Stimulated activated CD8-positive, alpha-beta memory T cell treated with anti-CD3 and anti-CD28 coated beads, Interleukin-4, amount 100 ng/mL, for 4 hours (primary cell): ENCODE results near the gene MYO1F.
A peak's percentile ranks its signal among the peaks of the same experiment; 100 is the strongest.
"Not testable (repeated sequence)": the region's sequence is repeated elsewhere in the genome, so short reads cannot be mapped to it uniquely, and the experiment has no call there.

Experiments used
- DNase-seq, 2 donors: peaks; one replicate each; pipeline ENCODE4 v3.0.0-alpha.2; 2020; ENCODE audit warnings: low read depth in 2 of 2, low spot score in 1 of 2

Gene MYO1F

GRCh38 chr19:8600816-8601215 is 23.6 kb upstream of the MYO1F start:
- no peak for DNase-seq

- DNase-seq, result no peak
Measured at GRCh38 chr19:8600064-8600463, 22.8 kb upstream of the MYO1F start.

DNA sequence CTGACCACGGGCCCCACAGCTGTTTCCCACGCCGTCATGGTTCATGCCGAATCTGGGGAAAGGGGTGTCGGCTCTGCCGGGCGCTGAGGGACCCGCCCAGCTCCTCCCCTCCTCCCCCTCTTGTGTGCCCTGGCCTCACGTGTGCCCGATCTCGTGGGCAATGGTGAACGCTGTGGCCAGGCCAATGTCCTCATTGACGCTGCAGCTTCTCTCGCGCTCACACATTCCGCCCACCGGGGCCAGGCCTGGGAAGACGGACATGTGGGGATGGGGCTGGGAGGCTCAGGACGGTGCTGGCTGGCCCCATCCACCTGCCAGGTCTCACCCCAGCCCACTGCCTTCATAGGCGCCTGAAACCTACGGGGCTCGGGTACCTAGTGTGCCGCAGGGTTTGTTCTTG is 18.9 kb upstream of the MYO1F start:
- DNase-seq, result no peak

DNA sequence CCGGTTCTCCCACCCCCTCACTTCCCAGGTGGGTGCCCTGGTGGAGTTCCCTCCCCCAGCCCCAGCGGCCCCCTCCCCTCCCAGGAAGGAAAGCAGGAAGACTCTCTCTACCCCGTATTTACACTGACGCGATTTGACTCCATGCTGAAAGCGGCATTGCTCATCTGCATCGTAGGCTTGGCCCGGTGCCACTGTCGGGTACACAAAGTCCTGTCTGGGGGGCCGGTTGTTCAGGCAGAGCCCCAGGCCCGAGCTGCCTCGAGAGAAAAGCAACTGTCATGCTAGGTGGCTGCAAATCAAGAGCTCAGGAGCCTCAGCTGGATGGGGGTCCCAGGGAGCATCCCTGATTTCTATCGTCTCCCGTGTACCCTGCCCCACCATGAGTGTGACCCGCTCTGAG is 18.4 kb upstream of the MYO1F start:
- DNase-seq, result no peak

DNA sequence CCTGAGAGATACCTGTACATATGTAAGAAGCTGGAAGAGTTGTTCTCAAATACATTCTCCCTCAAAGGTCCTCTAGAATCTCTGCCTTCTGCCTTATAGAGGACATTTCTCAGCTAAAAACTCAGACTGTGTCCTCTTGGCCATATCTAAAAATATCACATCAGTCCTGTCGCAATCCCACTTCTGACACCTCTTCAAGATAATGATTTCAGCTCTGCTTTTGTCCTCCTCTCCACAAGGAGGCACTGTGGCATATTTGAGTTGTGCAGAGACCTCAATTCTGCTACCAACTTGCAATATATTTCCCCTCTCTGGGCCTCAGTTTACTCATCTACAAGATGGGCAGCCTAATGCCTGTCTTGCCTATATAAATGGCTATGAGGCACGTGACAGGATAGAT is 16.7 kb upstream of the MYO1F start:
- no peak for DNase-seq

DNA sequence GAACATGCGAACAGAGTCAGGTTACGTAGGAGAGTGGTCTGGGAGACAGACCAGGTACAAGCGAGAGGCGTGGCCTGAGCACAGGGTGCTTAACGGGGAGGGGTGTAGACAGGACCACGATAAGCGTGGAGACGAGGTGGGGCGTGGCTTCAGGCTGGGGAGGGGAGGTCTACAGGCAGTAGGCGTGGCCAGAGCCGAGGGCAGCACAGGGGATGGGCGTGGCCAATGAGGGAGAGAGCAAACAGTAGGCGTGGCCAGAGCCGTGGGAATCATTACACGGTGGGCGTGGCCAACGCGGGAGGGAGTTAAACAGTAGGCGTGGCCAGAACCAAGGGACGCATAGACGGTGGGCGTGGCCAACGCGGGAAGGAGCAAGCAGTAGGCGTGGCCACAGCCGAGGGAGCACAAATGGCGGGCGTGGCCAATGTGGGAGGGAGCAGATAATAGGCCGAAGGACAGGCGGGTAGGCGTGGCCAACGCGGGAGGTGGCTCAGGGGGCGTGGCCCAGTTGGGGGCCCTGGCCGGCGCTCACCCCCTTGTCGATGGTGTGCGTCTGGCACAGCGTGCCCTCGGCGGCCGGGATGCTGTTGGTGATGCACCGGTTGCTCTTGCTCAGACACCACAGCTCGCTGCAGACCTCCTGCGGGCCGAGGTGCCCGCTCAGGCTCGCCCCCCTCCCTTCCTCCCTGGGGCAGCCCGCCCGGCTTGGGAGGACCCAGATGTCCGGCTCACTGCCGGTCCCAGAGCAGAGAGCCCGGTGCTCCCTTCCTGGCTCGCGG is 15.2 kb upstream of the MYO1F start:
- peak; percentile 84 to 93 for DNase-seq

GRCh38 chr19:8589177-8589714 is 12.0 kb upstream of the MYO1F start:
- no peak for DNase-seq

GRCh38 chr19:8585894-8586750 is 8.9 kb upstream of the MYO1F start:
- peak in 1 of 2 donors; percentile 32 for DNase-seq

- DNase-seq, result no peak
Measured at GRCh38 chr19:8584965-8585893, 8.0 kb upstream of the MYO1F start.

DNA sequence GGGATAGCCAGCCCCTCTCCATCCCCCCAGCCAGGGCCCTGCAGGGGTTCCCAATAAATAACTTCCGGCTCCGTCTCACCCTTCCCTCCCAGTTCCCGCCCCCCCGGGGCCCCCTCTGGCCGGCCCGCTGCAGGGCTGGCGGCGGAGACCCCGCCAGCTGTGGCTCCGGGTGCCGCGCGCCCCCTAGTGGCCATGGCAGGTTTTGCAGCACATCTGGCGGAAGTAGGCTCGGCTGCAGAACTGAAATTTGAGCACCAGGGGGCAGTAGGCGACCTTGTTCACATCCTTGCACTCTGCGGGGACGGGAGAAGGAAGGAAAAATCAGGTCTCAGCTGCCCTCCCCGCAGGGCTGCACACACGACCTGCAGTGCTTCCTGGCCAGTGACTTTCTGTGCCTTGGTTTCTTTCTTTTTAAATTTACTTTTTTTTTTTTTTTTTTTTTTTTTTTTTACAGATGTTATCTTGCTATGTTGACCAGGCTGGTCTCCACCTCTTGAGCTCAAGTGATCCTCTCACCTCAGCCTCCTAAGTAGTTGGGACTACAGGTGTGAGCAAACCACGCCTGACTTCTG is 3.6 kb upstream of the MYO1F start:
- peak; percentile 54 to 78 for DNase-seq

GRCh38 chr19:8578642-8579265 is 1.5 kb upstream of the MYO1F start:
- peak; percentile 59 to 88 for DNase-seq

DNA sequence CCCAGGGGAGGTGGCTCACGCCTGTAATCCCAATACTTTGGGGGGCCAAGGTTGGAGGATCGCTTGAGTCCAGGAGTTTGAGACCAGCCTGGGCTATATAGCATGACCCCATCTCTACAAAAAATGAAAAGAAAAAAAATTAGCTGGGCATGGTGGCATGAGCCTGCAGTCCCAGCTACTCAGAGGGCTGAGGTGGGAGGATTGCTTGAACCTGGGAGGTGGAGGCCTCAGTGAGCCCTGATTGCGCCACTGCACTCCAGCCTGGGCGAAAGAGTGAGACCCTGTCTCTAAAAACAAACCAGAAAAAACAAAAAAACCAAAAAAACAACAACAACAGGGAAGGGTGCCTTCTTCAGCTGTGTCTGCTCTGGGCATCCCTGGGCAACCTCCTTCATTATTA is 499 bp upstream of the MYO1F start:
- DNase-seq, result no peak

DNA sequence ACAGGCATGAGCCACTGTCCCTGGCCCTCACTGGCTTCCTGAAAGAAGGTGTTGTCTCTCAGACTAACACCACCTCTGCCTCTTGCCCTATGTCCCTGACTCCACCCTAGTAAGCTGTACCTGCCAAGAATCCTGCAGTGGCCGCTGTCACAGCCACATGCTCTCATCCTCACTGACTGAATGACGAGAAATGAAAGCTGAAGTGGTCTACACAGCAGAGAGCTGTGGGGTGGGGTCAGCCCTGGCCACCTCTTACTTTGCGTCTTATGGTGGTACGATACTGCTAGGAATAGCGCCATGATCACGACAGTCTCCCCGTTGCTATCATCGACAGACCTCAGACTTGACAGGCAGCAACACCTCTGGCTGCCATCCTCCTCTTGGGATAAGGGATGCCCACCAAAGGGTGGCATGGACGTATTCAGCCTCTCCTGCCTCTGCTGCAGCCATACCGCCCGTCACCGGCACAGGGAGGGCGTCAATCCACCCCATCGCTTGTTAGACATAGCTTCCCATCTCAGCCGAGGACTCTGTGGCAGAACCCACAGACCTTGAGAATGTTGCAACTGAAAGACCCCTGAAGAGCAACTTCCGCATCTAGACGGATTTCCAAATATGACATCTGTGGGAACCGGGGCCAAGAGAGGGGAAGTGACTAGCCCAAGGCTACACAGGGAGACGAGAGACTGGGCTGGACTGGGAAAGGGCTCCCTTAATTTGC is 809 bp downstream of the MYO1F start:
- no peak for DNase-seq

GRCh38 chr19:8575467-8575997 is 1.7 kb downstream of the MYO1F start:
- no peak for DNase-seq

DNA sequence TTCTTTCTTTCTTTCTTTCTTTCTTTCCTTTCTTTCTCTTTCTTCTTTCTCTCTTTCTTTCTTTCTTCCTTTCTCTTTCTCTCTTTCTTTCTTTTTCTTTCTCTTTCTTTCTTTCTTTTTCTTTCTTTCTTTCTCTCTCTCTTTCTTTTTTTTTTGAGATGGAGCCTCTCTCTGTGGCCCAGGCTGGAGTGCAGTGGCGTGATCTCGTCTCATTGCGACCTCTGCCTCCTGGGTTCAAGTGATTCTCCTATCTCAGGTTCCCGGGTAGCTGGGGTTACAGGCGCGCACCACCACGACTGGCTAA is 2.7 kb downstream of the MYO1F start:
- DNase-seq, result not testable (repeated sequence)

GRCh38 chr19:8573316-8573715 is 3.9 kb downstream of the MYO1F start:
- no peak for DNase-seq

GRCh38 chr19:8571006-8571411 is 6.2 kb downstream of the MYO1F start:
- DNase-seq, result no peak

- DNase-seq, result peak; percentile 34 to 59
Measured at GRCh38 chr19:8569066-8569771, 8.0 kb downstream of the MYO1F start.
